ENCODE data around the gene EZR. TPM values are rescaled to one million over a fixed set of nuclear protein-coding genes. Genes with fewer than 3 reads are reported as not detected.

The EZR gene
- 64.1 and 95.3 TPM in 2 replicates for total RNA-seq

DNA sequence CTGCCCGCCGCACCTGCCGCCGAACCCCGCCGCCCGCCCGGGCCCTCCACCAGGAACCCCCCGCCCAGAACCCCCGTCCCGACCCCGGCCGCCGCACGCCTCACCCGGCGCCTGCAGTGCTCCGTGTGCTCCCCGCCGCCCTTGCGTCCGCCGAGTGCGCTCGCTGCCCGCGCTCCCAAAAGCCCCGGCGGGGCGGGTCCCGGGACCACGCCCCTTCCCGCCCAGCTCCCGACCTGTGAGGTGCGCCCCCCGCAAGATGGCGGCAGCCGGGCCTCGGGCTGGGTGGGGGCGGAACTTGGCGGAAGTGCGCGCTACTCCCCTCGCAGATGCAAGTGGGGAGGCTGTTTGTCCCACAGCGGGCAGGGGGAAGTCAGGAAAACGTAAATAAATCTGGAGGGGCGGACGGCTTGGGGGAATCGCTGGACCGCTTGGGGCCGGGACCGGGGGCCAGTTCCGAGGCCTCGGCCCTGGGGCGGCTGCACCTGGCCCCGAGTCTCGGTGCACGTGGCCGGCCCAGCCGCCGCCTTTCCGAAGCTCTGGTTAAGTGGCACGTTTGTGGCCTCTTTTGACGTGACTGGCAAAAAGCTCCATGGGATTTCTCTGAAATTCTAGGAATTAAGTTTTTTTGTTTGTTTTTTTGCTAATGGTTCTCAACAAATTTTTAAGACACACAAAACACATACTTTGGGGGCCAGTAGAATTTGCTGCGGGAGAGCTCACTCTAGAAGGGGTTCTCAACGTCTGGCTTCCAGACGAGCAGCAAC lies at the start of gene EZR:
Gene EZR, minus strand, starts transcription at position 156 of the 764 bp plus-strand sequence. CDS start 1,275 bp downstream, outside the sequence.

Other genes with a start within 250 kb of the EZR start
- 75.1 and 122 TPM in 2 replicates for gene DYNLT1, start 174.6 kb downstream of the EZR start, total RNA-seq
- 2.4 and 4.2 TPM in 2 replicates for gene SYTL3, start 169.3 kb downstream of the EZR start, total RNA-seq
- 4.3 and 4.8 TPM in 2 replicates for gene RSPH3, start 180.8 kb upstream of the EZR start, total RNA-seq
- gene TAGAP, start 225.6 kb upstream of the EZR start, total RNA-seq: not detected in 2 replicates

Measured in smooth muscle cell of bladder (primary cell).